Glomerular visceral epithelial cell (primary cell): ENCODE results near the gene CASP1.
"Not testable (repeated sequence)": the region's sequence is repeated elsewhere in the genome, so short reads cannot be mapped to it uniquely, and the experiment has no call there.

Source experiments
- DNase-seq: peaks from one replicate; pipeline ENCODE4 v3.0.0-alpha.2; 2016; ENCODE audit errors: extremely low spot score

Gene CASP1

DNA sequence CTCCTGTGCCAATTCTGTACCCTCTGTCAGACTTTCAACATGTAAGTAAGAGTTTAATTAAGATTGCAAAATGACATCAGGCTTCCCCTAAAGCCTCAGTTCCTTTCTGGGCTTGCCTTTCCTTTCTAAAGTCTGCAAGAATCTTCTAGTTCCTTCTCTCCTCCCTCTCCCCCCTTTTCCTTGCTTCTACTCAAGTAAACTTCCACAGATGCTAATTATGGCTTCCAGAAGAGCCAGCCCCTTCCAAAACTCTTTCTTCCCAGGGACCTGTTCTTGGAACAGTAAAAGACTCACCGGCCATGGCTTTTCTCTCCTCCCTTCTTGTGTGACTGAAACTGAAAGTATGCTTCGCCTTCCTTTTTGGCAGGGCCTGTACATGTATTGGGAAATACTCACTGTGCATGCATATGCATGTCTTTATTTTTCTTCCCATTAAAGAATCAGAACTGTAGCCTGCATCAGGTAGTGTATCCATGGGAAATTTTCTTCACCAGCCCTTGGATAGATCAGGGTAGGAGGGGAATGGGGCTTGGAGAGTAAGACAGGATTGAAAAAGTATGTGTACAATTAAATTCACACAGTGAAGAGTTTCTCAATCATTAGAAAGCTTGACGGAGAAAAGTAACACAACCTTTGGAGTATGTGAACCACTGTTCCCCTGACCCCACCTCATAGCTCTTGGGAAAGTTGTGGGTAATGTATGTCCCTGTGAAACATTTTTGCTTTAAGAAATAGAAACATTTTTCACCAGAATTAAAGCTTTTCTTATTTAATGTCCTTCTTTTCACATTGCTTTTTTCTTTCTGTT, at the start of gene CASP1:
Gene CASP1, minus strand, starts transcription at position 332 of the 808 bp plus-strand sequence. Its CDS starts 31 bp downstream, at position 301.
- DNase-seq, result peak; percentile 11

DNA sequence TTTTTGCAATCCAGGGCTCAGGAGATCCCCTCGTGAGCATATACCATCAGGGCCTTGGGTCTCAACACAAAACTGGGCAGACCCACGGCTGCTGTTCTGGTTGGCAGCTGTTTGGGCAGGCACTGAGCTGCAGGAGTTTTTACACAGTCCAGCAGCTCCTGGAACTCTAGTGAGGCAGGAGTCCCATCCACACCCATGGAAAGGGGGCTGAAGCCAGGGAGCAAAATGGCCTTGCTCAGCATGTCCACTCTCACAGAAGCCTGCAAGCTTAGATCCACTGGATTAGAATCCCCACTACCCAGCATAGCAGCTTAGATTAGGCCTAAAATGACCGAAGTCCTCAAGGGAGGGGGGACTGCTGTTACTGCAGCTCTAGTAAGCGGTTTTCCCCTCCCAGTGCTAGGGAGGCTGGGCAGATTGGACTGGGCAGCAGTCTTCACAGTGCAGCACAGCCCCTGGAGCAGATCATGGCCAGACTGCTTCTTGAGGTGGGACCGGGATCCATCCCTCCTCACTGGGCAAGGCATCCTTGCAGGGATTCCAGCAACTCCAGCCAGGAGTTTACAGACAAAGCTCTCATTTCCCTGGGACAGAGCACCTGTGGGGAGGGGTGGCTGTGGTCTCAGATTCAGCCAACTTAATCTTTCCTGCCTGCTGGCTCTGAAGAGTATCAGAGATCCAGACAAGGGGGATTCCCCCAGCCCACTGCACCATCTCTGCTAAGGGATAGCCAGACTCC, 46.6 kb upstream of the CASP1 start:
- no peak for DNase-seq

DNA sequence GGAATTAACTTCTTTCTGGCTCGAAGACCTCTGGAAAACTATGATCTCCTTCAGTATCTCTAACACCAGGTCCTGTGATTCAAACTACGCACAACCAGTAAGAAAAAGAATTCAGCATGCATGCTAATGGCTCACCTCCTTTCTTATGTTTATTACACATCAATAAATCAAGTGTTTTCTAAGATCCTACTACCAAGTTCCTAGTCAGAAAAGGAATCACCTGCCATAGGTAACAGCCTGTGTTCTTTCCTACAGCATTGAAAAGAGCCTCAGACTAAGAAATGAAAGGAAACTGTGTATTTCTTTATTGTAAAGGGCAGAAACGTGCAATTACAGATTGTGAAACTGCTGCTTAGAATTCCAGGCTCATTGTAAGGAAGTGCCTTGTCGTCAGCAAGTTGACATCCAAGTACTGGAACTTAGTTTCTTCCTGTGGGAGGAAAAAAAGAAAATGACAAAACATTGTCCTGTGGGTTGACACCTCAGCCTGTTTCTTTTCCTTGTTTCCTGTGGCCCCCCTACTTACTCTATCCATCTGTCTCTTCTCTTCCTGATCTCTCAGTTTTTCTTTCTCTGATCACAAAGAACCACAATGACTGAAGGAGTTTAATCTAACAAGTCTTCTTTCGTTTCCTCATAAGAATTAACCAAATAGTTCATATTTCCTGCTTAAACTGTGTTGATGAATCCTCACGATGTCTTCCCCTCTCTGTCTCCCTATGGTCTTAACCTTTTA, 45.4 kb upstream of the CASP1 start:
- DNase-seq, result not testable (repeated sequence)

DNA sequence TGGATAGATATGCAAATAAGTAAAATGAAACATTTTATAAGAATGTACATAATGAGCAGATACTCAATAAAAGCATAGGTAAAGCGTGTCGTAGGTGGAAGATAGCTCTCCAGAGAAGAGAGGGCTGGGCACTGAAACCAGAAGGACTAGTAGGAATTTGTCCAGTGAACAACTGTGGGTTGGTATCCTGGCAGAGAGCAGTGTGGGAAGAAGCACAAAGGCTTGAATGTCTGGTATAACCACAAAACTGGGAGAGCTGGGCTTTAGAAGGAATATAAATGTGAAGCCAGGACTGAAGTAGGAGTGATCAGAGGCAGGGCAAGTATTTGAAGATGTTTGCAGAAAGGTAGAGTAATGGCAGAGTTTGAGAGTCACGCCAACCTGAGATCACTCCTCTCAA, 43.3 kb upstream of the CASP1 start:
- no peak for DNase-seq

DNA sequence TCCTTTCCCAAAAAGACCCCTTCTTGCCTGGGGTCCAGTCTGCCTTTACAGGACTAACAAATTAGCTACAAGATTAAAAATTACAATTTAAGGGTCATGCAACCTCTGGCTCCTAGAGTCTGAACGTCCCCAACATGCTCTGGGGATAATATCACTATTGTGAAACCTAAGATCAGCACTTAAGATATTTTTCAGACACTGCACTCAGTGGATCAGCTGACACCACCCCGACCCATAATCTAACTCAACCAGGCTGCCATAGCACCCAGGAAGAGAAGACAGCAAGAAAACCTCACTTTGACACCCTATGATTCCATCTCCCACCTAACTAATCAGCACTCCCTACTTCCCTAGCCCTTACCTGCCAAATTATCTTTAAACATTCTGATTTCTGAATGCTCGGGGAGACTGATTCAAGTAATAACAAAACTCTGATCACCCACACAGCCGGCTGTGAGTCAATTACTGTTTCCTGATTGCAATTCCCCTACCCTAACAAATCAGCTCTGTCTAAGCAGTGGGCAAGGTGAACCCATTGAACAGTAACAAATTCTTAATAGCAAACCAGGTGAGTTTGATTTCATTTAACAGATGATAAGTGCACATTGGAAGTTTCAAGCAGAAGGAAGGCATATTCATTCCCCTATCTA, 42.3 kb upstream of the CASP1 start:
- DNase-seq, result not testable (repeated sequence)

DNA sequence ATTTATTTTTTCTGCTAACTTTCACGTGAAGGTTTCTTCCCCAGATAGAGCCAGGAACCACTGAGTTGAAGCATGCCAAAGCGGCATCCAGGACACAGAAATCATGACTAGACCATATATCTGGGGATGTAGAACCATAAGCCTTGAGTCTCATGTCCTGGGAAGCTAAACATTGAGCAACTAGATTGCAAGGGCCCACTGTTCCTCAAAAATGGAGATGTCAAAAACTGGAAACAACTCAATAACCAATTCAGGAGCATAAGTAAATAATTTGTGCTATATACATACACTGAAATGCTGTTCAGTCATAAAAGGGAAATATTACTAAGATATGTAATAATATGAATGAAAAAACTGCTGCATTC, 39.2 kb upstream of the CASP1 start:
- DNase-seq, result no peak

DNA sequence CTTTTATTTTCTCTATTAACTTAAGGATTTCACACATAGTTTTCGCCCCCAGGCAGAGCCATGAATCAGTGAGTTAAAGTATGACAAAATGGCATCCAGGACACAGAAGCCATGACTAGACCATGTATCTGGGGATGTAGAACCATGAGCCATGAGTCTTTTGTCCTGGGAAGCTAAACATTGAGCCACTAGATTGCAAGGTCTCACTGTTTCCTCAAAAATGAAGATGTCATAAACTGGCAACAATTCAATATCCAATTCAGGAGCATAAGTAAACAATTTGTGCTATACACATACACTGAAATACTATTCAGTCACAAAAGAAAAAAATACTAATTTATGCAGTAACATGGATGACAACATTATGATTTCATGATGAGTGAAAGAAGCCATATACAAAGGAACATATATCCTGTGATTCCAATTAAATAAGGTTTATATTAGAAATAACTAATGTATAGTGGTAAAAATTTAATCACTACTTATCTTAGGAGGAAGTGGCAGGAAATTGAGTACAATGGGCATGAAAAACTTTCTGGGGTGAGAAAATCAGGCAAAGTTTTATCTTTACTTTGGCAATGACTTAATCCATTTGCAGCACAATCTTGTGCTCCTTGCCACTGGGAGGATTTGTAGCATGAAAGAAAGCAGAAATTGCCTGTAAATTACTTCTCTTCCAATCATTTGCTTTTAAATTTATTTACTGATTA, 38.7 kb upstream of the CASP1 start:
- DNase-seq, result no peak

DNA sequence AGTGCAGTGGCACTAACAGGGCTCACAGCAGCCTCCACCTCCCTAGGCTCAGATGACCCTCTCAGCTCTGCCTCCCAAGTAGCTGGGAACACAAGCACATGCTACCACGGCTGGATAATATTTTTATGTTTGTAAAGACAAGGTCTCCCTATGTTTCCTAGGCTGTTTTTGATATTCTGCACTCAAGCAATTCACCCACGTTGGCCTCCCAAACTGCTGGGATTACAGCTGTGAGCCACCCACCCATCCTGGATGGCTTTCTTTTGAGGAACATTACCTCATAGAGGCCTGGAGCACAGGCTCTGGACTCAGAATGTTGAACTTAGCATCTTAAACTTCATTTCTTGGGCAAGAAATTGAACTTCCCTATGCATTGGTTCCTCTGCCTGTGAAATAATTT, 37.1 kb upstream of the CASP1 start:
- DNase-seq, result not testable (repeated sequence)

DNA sequence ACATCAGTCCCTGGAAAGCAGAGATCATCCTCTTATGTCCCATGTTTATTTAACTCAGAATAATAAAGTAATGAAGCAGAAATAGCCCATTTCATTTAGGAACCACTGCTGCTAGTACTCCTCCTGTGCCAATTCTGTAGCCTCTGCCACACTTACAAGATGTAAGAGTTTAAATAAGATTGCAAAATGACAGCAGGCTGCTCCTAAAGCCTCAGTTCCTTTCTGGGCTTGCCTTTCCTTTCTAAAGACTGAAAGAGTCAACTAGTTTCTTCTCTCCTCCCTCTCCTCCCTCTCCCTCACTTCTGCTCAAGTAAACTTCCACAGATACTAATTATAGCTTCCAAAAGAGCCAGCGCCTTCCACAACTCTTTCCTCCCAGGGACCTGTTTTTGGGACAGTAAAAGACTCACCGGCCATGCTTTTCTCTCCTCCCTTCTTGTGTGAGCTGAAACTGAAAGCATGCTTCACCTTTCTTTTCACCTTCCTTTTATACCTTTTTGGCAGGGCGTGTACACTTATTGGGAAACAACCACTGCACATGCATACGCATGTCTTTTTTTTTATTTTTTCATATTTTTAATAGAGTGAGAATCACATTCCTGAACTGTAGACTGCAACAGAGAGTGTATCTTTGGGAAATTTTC, 36.3 kb upstream of the CASP1 start:
- no peak for DNase-seq

DNA sequence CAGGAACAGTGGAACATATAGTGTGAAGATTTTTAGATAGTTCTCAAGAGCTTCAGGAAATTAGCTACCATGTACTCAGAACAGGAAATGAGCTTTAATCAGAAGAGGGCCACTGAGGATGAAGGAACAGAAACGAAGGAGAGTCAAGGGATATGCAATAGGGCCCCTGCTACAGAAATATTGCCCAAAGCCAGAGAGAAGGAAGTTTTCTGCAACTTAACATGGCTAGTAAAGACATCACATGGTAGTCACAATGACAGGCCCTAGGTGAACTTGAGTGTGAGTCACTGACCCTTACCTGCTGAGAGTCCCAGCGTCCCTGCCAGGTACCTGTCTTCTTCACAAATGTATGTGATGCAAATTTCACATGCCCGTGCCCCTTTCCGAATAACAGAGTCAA, 35.4 kb upstream of the CASP1 start:
- DNase-seq, result no peak

DNA sequence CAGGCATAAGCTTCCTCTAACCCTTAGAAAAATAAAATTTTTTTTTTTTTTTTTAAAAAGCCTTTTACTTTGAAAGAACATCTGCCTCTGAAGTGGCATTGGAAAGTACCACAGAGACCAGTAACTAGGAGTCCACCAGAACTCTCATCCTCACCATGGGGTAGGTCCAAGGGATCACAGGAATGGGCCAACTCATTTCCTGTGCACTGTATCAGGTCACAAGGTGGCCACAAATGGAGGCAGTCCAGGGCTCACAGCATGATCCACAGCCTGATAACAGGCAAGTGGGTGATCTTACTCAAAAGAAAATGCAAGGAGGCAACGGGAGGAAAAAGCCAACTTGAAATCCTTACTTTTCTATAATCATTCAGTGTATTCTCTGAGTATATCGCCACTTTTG, 34.8 kb upstream of the CASP1 start:
- DNase-seq, result not testable (repeated sequence)

DNA sequence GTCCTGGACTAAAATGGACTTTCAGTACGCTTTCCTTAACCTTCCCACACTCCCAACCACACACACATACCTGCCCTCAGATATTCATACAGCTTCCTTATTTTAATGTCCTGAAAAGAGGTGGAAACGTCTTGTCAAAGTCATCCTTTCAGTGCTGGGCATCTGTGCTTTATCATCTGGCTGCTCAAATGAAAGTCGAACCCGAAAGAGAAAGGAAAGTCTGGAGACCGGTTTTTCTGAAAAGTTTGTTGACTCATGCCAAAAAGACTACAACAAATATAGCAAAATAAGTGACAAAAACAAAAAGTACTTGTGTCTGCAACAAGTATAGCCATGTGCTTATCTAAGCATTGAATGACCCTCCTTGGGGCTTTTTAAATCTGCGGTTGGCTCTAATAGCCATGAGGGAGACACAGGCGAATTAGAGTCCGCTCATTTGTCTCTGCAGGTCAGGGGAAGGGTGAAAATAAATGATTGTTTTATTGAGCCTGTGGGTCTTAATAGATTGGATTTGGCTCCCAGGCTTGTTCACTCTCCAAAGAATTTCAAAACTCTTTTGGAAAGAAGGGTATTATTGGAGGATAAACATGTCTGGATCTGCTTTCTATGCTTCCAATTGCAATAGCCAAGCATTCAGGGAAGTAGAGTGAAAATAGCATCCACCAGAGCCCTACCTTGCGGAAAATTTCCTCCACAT, 28.4 kb upstream of the CASP1 start:
- DNase-seq, result not testable (repeated sequence)

DNA sequence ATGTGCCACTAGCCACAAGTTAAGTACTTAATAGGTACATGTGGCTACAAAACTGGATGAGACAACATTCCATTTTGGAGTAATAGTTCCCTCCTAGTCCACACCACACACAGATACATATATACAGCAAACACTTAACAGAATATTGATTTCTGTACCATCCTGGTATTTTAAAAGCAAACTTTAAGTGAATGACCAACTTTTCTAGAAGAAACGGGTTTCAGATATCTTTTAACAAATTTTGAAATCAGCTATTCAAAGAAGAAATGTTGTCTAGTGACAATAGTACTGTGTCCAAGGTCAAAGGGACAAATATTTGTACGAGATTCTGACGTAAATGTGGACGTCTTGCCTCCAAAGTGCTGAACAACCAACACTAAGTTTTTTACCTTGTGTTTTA, 22.5 kb upstream of the CASP1 start:
- DNase-seq, result no peak

DNA sequence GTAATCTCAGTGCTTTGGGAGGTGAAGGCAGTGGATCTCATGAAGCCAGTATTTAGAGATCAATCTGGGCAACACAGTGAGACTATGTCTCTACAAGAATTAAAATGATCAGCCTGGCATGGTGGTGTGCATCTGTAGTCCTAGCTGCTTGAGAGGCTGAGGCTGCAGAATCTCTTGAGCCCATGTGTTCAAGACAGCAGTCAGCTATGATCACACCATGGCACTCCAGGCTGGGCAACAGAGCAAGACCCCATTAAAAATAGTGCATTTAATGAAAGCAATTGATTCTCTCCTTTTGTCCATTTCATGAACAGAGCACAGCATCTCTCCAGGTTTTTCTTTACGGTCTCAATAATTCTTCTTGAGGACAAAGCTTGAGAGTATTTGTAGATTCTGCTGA, 21.5 kb upstream of the CASP1 start:
- no peak for DNase-seq

DNA sequence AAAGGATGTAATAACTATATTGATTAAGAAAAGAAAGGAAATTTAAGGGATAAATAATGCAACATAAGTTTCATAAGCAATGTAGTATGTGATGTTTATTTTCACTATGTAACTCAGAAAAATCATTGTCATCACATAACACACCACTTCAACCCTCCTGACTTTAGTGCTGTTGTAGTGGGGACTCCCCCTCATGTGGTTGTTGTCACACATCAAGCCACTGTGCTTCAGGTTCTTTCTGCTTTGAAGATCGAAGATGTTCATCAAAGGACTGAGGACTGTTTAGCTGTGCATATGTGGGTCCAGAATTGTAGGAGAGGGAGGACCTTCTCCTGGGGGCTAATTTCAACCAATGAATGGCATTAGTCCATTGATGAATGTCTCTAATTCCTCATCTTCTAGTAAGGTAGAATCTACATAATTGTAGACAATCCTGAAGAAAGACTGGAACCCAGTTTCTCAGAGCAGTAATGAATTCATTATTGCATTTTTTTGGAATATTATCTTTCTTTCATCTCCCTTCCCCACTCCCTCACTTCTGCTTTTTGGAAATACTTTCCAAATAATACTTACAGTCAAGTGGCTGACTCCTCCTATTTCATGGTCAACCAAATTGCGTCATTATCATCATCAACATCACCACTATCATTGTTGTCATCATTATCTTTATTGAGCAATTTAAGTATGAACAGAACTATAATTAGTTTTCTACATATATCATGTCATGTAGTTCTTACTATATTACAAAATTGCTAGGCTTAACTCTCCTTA, 20.0 kb upstream of the CASP1 start:
- no peak for DNase-seq

DNA sequence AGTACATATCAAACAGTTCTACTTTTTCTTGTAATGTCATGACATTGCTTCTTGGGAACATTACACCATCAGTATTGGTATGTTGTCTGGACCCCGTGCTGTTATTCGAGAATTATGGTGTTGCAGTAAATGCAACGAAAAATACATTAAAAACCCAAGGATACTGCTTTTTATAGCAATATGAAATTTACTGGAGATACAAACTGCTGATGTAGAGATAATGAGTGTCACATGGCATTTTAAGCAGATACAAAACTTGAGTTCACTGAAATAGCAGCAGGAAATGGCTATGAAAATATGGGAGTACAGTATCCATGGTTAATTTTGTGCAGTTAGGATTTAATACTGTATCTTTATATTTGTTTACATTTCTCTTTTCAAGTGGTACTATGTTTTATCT, 17.5 kb upstream of the CASP1 start:
- DNase-seq, result no peak

DNA sequence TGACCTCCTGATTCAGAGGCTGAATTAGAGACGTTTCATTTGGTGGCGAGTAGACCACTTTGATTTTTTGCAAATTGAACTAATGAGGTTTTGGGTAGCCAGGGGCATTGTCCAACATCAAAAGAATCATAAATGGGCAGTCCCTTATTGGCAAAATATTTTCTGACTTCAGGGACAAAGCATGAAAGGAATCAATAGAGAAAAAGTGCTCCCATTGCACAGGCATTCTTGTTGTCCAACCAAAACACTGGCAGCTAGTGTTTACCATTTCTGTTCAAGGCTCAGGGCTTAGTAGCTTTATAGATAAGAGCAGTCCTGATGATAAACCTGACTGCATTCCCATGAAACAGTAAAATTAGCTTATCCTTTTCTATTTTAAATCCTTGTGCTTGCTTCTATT, 16.6 kb upstream of the CASP1 start:
- no peak for DNase-seq

DNA sequence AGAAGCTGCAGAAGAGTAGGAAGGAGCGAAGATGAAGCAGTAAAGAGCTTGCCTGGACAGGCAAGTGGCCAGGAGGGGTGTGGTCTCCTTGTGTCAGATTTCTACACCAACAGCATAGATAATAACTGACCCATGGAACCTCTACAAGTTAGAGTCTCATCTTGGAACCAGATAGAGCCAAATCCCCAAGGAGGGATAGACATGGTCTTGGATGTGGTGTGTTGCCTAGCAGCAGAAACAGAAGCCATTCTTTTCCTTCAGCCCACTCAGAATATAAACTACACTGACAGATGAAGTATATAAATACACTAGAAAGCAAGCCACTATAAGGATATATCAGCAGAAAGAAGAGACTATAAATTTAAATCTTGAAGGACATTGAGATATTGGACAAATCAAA, 14.5 kb upstream of the CASP1 start:
- DNase-seq, result no peak

DNA sequence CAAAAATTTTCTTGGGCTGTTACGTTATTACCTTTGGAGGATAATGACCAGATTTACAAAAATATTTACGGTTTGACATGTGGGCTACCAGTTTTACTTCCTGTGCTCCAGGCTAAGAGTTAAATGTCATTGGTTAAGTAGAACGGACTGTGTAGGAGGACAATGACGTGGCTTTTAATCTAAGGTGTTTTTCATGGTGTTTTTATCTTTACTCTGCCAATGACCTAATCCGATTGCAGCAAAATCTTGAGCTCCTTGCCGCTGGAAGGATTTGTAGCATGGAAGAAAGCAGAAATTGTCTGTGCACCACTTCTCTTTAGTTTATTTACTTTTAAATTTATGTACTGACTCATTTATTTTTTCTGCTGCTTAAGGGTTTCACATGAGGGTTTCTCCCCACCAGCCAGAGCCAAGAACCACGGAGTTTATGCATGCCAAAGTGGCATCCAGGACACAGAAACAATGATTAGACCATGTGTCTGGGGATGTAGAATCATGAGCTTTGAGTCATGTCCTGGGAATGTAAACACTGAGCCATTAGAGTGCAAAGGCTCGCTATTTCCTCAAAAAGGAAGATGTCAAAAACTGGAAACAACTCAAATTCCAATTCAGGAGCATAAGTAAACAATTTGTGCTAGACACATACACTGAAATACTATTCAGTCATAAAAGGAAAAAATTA, 12.1 kb upstream of the CASP1 start:
- DNase-seq, result peak; percentile 51
